Renal pelvis (tissue), 12 donors: Measurements from ENCODE around the gene MYH7B. TPM values are rescaled to one million over a fixed set of nuclear protein-coding genes. Genes with fewer than 3 reads are reported as not detected.
A peak's percentile ranks its signal among the peaks of the same experiment; 100 is the strongest.

Experiments
- DNase-seq: peaks from one replicate; pipeline ENCODE4 v3.0.0-alpha.2; 2013
- long read RNA-seq, 16 experiments: transcript quantifications; one replicate each; lab custom pipeline, GENCODE V29; 2026
- polyA plus RNA-seq, 3 donors: library from polyadenylated mRNA; unstranded; fragments of 120-200 nt; gene quantifications; one replicate each; pipeline ENCODE4 v1.2.1, GENCODE V29; 2013; ENCODE audit not compliant: insufficient read length in 3 of 3

The MYH7B gene
- 1 to 10 TPM; 1.2 to 2.7 (median 1.9) TPM for polyA plus RNA-seq
- long read RNA-seq, donor 1: 0 reads
- long read RNA-seq, donor 2: 0 reads
- long read RNA-seq, donor 3: 0 reads
- long read RNA-seq, donor 4: 0 reads
- long read RNA-seq, donor 5: 0 reads
- long read RNA-seq, donor 6: 0 reads
- long read RNA-seq, donor 7: 0 reads
- long read RNA-seq, donor 8, partial matches to known transcripts: 0 of 6 reads
- long read RNA-seq, donor 8, other reads (novel, unspliced or antisense): 6 of 6 reads
- long read RNA-seq, donor 9: 0 reads
- long read RNA-seq, donor 10: 0 reads
- long read RNA-seq, donor 11, partial matches to known transcripts: 0 of 7 reads
- long read RNA-seq, donor 11, other reads (novel, unspliced or antisense): 7 of 7 reads
- long read RNA-seq, donor 12, partial matches to known transcripts: 94 of 94 reads
- long read RNA-seq, donor 12, other reads (novel, unspliced or antisense): 0 of 94 reads
- long read RNA-seq, donor 13, partial matches to known transcripts: 26 of 54 reads
- long read RNA-seq, donor 13, other reads (novel, unspliced or antisense): 28 of 54 reads
- long read RNA-seq, donor 14, partial matches to known transcripts: 276 of 464 reads
- long read RNA-seq, donor 14, other reads (novel, unspliced or antisense): 188 of 464 reads
- long read RNA-seq, donor 15: 0 reads
- long read RNA-seq, donor 16: 0 reads

DNA sequence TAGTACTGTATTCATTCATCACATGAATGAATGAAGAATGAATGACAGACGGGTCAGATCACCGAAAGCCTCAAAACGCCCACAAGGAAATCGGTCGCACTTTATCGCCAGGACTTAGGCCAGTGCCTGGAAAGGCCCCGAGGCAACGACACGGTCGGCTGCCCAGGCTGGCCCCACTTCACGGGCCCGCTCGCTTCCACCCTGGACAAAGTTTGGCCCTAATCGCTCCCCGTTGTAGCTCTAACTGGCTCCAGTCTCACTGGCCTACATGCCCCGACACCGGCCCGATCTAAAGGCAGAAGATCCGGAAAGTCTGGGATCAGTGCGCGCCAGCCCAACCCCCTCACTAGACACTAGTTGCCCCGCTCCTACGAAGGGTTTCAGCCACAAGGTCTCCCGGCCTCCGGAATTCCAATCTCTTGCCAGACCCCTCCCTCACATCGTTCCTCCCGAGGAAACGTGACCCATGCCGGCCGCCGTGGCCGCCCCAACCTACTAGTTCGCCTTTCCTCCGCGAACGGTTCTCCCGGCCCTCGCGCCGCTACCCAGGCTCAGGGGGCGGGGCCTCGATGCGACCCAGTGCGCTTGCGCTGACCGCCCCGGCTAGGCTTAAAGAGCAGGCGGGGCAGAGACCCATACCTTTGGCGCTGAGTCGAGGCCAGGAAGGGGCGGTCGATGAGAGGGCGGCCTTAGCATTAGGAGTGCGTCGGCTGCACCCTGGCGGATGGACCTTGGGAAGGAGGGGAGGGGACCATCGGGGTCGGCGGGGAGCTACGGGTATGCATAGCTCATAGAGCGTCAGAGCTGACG is at the start of gene MYH7B, which contains the start of gene GSS:
MYH7B (plus strand) TSS at position 638 of the 810 bp plus-strand sequence. CDS start 22,138 bp downstream, outside the sequence.
GSS (minus strand) TSS at position 576 of the 810 bp plus-strand sequence. CDS start 3,954 bp downstream, outside the sequence.
- DNase-seq: peak; percentile 96

GRCh38 chr20:34907616-34908469 is 47.8 kb upstream of the MYH7B start:
- DNase-seq: peak; percentile 37

GRCh38 chr20:34915131-34915530 is 40.5 kb upstream of the MYH7B start:
- DNase-seq: no peak

DNA sequence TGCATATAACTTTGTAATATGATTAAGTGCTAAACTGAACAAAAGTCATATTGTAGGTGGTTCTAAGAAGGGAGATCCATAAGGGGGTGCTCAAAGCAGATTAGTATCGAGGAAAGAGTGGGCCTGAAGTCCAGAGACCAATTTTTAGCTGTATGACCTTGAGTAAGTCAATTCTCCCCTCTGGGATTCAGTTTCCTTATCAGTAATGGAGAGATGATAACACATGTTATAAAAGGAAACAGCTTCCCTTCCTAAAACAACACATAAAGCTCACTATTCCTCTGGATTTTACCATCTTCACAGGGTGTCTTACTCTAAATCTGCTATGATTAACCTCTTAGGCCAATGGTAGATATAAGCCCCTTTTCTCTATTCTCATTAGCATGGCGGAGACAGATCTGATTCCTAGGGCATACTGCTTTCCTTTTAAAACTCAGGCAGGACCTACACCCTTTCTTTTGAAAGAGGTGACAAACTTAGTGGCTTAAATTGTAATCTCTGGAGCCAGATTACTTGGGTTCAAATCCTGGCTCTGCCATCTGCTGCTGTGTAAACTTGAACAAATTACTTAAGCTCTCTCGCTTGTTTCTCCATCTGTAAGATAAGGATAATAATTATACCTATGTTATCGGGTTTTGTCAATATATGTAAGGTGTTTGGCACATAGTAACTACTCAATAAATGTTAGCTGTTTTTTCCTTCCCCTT is 39.8 kb upstream of the MYH7B start:
- DNase-seq: no peak

DNA sequence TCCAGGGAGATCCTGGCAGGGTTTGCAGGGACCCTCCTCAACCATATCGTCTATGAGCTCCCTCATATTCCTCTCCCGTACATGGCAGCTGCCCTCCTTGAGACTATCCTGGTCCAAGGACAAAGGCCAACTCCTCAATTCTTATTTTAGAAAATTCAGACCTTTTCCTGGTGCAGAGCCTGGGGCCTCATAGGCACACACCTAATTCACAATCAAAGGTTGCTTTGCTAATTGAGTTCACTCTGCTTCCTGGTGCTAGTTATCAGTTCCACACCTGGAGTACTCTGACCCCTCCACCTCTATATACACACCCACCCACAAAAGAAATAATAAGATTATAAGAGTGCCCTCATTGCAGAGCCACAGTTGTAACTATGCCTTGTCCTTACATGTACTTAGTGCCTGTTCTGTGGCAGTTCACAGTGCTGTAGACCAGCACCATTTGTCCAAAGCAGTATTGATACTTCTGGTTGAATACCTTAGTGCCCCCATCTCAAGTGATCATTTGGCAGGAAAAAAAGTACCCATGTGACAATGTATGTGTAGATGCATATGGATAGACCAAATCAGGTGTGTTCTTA is 38.8 kb upstream of the MYH7B start:
- no peak for DNase-seq

DNA sequence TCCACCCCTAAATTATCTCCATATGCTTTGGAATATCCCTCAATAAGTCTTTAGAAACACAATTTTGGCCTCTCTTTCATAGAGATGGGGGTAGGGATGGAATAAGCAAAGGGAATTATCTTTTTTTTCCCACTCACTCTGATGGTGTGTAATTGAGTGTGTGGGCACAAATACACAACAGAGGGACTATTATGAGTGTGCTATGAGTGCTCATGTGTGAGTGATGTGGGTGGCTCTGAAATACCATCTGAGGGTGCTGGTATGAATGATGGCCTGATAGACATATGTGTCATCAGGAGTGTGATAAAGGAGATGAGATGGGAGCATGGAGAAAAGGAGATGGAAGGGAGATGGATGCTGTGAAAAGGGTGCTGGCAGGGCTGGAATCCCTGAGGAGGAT is 35.6 kb upstream of the MYH7B start:
- DNase-seq: no peak

DNA sequence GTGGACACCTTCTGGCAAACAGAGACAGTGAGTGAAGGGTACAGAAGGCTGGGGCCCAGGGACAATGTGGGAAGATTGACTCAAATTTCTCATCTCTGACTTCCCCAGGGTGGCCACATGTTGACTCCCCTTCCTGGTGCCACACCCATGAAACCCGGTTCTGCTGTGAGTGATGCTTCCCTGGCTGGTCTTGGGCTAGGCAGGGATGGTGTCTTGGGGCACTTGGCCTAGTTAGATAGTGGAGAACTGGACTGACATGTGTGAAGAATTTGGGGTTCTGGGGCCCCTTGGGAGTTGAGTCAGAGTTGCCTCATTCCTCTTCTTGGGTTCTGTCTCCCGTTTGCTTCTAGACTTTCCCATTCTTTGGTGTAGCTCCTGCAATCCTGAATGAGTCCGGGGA is 34.2 kb upstream of the MYH7B start:
- DNase-seq: no peak

DNA sequence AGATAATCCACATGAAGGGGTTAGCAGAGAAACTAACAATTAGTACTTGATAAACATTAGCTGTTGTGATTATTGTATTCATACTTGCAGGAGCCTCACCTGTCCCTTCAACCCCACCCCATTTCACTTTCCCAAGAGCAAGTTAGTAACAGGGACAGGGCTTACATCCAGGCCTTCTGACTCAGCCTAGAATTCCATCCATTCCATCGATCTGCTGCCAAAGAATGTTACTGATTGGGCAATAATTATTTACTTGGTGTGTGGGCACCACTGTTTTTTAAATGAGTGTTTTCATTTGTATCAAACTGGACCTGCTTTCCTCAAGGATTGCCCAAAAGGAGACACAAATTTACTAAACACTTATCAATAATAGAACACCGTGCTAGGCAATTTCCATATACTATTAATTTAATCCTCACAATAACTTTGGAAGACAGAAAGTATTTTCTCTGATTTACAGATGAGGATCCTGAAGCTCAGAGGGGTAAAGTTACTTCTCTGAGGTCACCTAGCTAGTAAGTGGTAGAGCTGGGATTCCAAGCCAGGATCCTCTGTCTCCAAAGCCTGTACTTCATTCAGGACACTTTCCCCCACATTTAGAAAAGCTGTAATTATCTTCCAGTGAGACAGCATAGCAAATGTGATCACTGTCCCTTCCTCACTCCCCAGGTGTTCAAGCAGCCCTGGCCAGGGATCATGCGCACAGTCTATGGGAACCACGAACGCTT is 32.9 kb upstream of the MYH7B start:
- no peak for DNase-seq

- DNase-seq: no peak
Measured at GRCh38 chr20:34923414-34923813, 32.3 kb upstream of the MYH7B start.

DNA sequence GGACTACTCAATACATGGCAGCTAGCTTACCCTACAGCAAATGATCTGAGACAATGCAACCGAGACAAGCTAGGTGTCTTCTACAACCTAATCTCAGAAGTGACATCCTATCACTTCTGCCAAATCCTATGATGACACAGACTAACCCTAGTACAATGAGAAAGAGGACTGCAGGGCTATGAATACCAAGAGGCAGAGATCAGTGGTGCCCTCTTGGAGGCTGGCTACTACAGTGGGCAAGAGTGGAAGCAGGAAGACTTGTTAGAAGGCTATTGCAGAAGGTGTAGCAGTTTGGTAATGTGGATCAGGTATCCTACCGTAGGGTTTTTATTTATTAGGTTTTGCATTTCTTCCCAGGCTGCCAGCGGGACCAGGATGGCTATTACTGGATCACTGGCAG is 30.3 kb upstream of the MYH7B start:
- DNase-seq: no peak

DNA sequence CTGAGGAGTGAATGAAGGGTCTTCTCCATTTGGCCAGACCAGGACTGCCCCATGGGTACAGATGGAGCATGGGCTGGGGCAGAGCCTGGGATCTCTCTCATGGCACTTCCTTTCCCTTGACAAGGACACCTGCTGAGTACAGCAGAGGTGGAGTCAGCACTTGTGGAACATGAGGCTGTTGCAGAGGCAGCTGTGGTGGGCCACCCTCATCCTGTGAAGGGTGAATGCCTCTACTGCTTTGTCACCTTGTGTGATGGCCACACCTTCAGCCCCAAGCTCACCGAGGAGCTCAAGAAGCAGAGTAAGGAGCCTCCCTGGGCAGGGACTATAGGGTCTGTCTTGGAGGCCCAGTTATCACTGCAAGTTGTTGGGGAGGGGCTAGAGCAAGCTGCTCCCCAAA is 29.7 kb upstream of the MYH7B start:
- DNase-seq: no peak

GRCh38 chr20:34926581-34926980 is 29.1 kb upstream of the MYH7B start:
- DNase-seq: no peak

DNA sequence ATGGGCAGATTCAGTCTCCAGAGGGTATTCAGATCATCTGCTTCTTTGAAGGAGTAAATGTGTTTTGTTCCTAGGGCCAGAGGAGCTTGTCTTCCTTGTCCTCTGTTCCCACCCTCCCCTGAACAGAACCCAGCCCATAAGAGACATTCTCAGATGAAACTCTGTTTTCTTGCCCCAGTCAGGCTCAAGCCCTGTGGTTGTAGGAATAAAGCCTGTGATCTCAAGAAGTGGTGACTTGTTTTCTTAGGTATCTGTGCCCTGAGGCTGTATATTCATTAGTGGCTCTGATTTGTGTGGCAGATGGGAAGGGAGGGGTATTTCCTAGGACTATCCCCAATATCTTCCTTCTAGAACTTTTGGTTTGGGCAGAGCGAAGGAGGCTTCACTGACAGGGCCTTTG is 27.9 kb upstream of the MYH7B start:
- no peak for DNase-seq

DNA sequence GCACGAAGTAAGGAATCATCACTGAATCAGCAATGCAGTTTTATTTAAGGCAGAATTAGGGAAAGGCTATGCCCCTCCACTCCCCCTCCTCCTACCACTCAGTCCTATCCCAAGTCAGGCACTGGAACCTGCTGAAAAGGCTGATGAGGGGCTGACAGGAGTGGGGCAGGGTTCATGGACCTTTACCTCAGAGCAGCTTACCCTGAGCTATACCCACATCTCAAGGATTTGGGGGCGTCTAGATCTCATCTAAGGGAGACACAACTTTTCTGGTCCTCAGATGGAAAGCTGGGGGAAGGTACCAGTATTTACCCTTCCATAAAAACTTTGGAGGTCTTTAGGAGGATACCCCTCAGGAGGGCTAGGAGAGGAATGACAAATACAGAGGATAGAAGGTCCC is 27.3 kb upstream of the MYH7B start:
- no peak for DNase-seq

- no peak for DNase-seq
Measured at GRCh38 chr20:34931771-34932170, 23.9 kb upstream of the MYH7B start.

DNA sequence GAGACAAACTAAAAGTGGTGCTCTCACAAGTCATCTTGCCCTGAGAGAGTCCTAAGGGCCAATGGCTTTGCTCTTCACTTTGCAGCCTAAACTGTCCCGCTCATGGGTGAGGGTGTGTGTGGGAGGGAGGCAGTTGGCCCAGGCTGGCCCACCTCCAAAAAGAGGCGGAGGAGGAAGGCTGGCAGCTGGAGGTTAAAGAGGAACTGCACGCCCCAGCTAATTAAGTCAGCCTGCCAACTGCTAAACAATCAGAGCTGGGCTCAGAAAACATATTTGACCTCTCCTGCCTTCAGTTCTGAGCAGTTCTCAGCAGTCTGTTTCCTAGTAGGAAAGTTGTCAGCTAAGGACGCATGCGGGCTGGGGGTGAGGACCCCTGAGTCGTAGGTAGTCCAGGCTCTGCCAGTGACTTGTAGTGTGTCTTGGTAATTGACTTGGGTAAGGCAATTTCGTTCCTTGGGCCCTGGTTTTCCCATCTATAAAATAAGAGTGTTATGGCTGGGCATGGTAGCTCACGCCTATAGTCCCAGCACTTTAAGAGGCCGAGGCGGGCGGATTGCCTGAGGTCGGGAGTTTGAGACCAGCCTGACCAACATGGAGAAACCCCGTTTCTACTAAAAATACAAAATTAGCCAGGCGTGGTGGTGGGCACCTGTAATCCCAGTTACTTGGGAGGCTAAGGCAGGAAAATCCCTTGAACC is 17.1 kb upstream of the MYH7B start:
- DNase-seq: no peak

GRCh38 chr20:34940081-34940481 is 15.6 kb upstream of the MYH7B start:
- DNase-seq: no peak

GRCh38 chr20:34941226-34941625 is 14.4 kb upstream of the MYH7B start:
- no peak for DNase-seq

- DNase-seq: no peak
Measured at GRCh38 chr20:34942301-34942700, 13.4 kb upstream of the MYH7B start.
